HEK293 (cell line): ENCODE measurements around the gene FRMD5.

Source experiments
- CTCF ChIA-PET: fragments of 350-600 bp; formaldehyde crosslinking; extraction: SDS; loops from one replicate; lab custom pipeline; 2021; ENCODE audit warnings: antibody characterized with exemption; lab: Yijun Ruan, JAX
- POLR2A ChIA-PET: fragments of 300-600 bp; formaldehyde crosslinking; extraction: SDS; loops from one replicate; lab custom pipeline; 2020; ENCODE audit warnings: antibody characterized with exemption, inconsistent platforms; lab: Yijun Ruan, JAX
- H3K27ac ChIP-seq: fragments of 200-500 bp; sonication (Bioruptor generic); 2 replicates; pipeline ENCODE4 v1.5.1; 2014; ENCODE audit warnings: low read depth, low read length, control low read depth, inconsistent platforms; ENCODE audit errors: extremely low read depth
- H3K36me3 ChIP-seq, 2 experiments: fragments of 200-500 bp in 1 of 2; sonication (Bioruptor generic) in 1 of 2; 1 replicate in 1 of 2; 2 replicates in 1 of 2; pipeline ENCODE4 v1.5.1; 2014 to 2017; ENCODE audit warnings: inconsistent platforms in 2 of 2, low read length in 2 of 2; ENCODE audit not compliant: control insufficient read depth in 2 of 2, insufficient read depth in 1 of 2
- H3K4me1 ChIP-seq: fragments of 200-500 bp; sonication (Bioruptor generic); 2 replicates; pipeline ENCODE4 v1.5.1; 2014; ENCODE audit warnings: mild to moderate bottlenecking, low read length, inconsistent platforms; ENCODE audit not compliant: control insufficient read depth, insufficient read depth
- H3K4me3 ChIP-seq: 2 replicates; pipeline ENCODE4 v1.5.1; 2011; ENCODE audit warnings: low read depth, mild to moderate bottlenecking, control low read depth, low read length, moderate library complexity
- H3K9me3 ChIP-seq: fragments of 200-500 bp; sonication (Bioruptor generic); 2 replicates; pipeline ENCODE4 v1.5.1; 2014; ENCODE audit warnings: low read depth, low read length, inconsistent platforms; ENCODE audit not compliant: control insufficient read depth, insufficient read depth
- EGR2 ChIP-seq: fragments of 450-650 bp; formaldehyde crosslinking; IDR thresholded peaks from 2 replicates; pipeline ENCODE4 v1.5.1; 2016; ENCODE audit warnings: low read depth, missing biosample characterization, missing genetic modification characterization
- GLIS2 ChIP-seq: fragments of 450-650 bp; formaldehyde crosslinking; IDR thresholded peaks from 2 replicates; pipeline ENCODE4 v1.5.1; 2016; ENCODE audit warnings: missing biosample characterization, missing genetic modification characterization
- KLF1 ChIP-seq: fragments of 450-650 bp; formaldehyde crosslinking; IDR thresholded peaks from 2 replicates; pipeline ENCODE4 v1.5.1; 2016; ENCODE audit warnings: missing biosample characterization, missing genetic modification characterization
- KLF8 ChIP-seq: fragments of 450-650 bp; formaldehyde crosslinking; IDR thresholded peaks from 2 replicates; pipeline ENCODE4 v1.5.1; 2016; ENCODE audit warnings: missing biosample characterization, missing genetic modification characterization
- PRDM1 ChIP-seq: fragments of 450-650 bp; formaldehyde crosslinking; IDR thresholded peaks from 2 replicates; pipeline ENCODE4; 2016; ENCODE audit warnings: missing biosample characterization, missing genetic modification characterization
- SCRT2 ChIP-seq: fragments of 450-650 bp; formaldehyde crosslinking; IDR thresholded peaks from 2 replicates; pipeline ENCODE4 v1.5.1; 2016; ENCODE audit warnings: missing biosample characterization, missing genetic modification characterization
- TCF7L2 ChIP-seq: IDR thresholded peaks from 2 replicates; pipeline ENCODE4 v1.6.1; 2011; ENCODE audit warnings: low read depth, mild to moderate bottlenecking, inconsistent platforms, low read length, moderate library complexity, borderline replicate concordance
- YY1 ChIP-seq: fragments of 450-650 bp; formaldehyde crosslinking; IDR thresholded peaks from 2 replicates; pipeline ENCODE4 v1.5.1; 2018; ENCODE audit warnings: missing biosample characterization, missing genetic modification characterization
- ZNF10 ChIP-seq: fragments of 450-650 bp; formaldehyde crosslinking; IDR thresholded peaks from 2 replicates; pipeline ENCODE4 v1.5.1; 2017; ENCODE audit warnings: missing biosample characterization, missing genetic modification characterization
- ZNF121 ChIP-seq: fragments of 450-650 bp; formaldehyde crosslinking; IDR thresholded peaks from 2 replicates; pipeline ENCODE4 v1.5.1; 2016; ENCODE audit warnings: missing biosample characterization, missing genetic modification characterization
- ZNF266 ChIP-seq: fragments of 450-650 bp; formaldehyde crosslinking; IDR thresholded peaks from 2 replicates; pipeline ENCODE4 v1.5.1; 2016; ENCODE audit warnings: missing biosample characterization, missing genetic modification characterization, low read depth
- ZNF311 ChIP-seq: fragments of 450-650 bp; formaldehyde crosslinking; IDR thresholded peaks from 2 replicates; pipeline ENCODE4 v1.5.1; 2017; ENCODE audit warnings: missing biosample characterization, missing genetic modification characterization, borderline replicate concordance
- ZNF394 ChIP-seq: fragments of 450-650 bp; formaldehyde crosslinking; IDR thresholded peaks from 2 replicates; pipeline ENCODE4 v1.5.1; 2016; ENCODE audit warnings: missing biosample characterization, missing genetic modification characterization, mild to moderate bottlenecking, moderate library complexity, borderline replicate concordance
- ZNF510 ChIP-seq: fragments of 450-650 bp; formaldehyde crosslinking; IDR thresholded peaks from 2 replicates; pipeline ENCODE4 v1.5.1; 2018; ENCODE audit warnings: mild to moderate bottlenecking, missing genetic modification characterization, missing biosample characterization; ENCODE audit not compliant: insufficient replicate concordance
- ZNF585B ChIP-seq: fragments of 450-650 bp; formaldehyde crosslinking; IDR thresholded peaks from 2 replicates; pipeline ENCODE4 v1.5.1; 2016; ENCODE audit warnings: missing biosample characterization, missing genetic modification characterization
- ZNF76 ChIP-seq: fragments of 450-650 bp; formaldehyde crosslinking; IDR thresholded peaks from 2 replicates; pipeline ENCODE4; 2016; ENCODE audit warnings: low read depth, missing biosample characterization, missing genetic modification characterization, borderline replicate concordance
- ZNF768 ChIP-seq: fragments of 450-650 bp; formaldehyde crosslinking; IDR thresholded peaks from 2 replicates; pipeline ENCODE4 v1.5.1; 2018; ENCODE audit warnings: missing biosample characterization, mild to moderate bottlenecking, missing genetic modification characterization
- ZNF777 ChIP-seq: fragments of 450-650 bp; formaldehyde crosslinking; IDR thresholded peaks from 2 replicates; pipeline ENCODE4 v1.5.1; 2017; ENCODE audit warnings: missing biosample characterization, missing genetic modification characterization, borderline replicate concordance
- ZSCAN23 ChIP-seq: fragments of 450-650 bp; formaldehyde crosslinking; IDR thresholded peaks from 2 replicates; pipeline ENCODE4 v1.5.1; 2016; ENCODE audit warnings: missing biosample characterization, missing genetic modification characterization
- TF ChIP-seq, protein P1 (sequence below): fragments of 450-650 bp; formaldehyde crosslinking; IDR thresholded peaks from 2 replicates; pipeline ENCODE4 v1.5.1; 2016; ENCODE audit warnings: missing biosample characterization, missing genetic modification characterization
- TF ChIP-seq, protein P2 (sequence below): fragments of 450-650 bp; formaldehyde crosslinking; IDR thresholded peaks from 2 replicates; pipeline ENCODE4 v1.5.1; 2017; ENCODE audit warnings: missing biosample characterization, missing genetic modification characterization
- TF ChIP-seq, protein P3 (sequence below): fragments of 450-650 bp; formaldehyde crosslinking; conservative IDR thresholded peaks from 2 replicates; pipeline ENCODE4 v1.5.1; 2016; ENCODE audit warnings: low read depth, missing biosample characterization, missing genetic modification characterization
- TF ChIP-seq, protein P4 (sequence below): fragments of 450-650 bp; formaldehyde crosslinking; IDR thresholded peaks from 2 replicates; pipeline ENCODE4 v1.5.0; 2017; ENCODE audit warnings: missing biosample characterization, missing genetic modification characterization, borderline replicate concordance

The FRMD5 gene

DNA sequence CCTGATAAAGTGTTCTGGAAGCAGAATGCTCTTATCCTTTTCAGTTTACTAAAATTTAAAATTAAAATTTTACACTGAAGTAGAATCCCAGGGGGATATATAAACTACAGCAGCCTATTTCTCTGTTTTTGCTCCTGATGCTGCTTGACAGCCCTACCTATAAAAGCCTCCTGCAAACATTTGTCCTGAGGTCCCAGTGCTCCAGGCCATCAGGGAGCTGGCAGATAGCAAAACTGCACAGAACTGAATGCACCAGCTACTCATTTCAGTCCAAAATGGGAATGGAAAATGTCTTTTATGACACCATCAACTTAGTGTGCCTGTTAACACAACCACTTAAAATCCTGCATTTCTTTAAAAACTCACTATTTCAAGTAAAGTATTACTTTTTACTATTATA lies 50.1 kb downstream of the FRMD5 start:
- no peak overlapping the region for H3K27ac ChIP-seq
- TF ChIP-seq KLF1 (no peak), ZNF76 (tag by site-specific recombination) (no peak), ZNF768 (tag by site-specific recombination) (no peak), TCF7L2 (no peak), ZNF394 (tag by site-specific recombination) (no peak), SCRT2 (tag by site-specific recombination) (no peak), ZNF585B (no peak), ZNF510 (tag by site-specific recombination) (no peak), ZNF266 (tag by site-specific recombination) (no peak)
- TF ChIP-seq, protein P1, sequence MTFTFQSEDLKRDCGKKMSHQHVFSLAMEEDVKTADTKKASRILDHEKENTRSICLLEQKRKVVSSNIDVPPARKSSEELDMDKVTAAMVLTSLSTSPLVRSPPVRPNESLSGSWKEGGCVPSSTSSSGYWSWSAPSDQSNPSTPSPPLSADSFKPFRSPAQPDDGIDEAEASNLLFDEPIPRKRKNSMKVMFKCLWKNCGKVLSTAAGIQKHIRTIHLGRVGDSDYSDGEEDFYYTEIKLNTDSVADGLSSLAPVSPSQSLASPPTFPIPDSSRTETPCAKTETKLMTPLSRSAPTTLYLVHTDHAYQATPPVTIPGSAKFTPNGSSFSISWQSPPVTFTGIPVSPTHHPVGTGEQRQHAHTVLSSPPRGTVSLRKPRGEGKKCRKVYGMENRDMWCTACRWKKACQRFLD (tag by site-specific recombination), result no peak
- TF ChIP-seq, protein P2, sequence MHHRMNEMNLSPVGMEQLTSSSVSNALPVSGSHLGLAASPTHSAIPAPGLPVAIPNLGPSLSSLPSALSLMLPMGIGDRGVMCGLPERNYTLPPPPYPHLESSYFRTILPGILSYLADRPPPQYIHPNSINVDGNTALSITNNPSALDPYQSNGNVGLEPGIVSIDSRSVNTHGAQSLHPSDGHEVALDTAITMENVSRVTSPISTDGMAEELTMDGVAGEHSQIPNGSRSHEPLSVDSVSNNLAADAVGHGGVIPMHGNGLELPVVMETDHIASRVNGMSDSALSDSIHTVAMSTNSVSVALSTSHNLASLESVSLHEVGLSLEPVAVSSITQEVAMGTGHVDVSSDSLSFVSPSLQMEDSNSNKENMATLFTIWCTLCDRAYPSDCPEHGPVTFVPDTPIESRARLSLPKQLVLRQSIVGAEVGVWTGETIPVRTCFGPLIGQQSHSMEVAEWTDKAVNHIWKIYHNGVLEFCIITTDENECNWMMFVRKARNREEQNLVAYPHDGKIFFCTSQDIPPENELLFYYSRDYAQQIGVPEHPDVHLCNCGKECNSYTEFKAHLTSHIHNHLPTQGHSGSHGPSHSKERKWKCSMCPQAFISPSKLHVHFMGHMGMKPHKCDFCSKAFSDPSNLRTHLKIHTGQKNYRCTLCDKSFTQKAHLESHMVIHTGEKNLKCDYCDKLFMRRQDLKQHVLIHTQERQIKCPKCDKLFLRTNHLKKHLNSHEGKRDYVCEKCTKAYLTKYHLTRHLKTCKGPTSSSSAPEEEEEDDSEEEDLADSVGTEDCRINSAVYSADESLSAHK (tag by site-specific recombination), result no peak
- TF ChIP-seq, protein P3, sequence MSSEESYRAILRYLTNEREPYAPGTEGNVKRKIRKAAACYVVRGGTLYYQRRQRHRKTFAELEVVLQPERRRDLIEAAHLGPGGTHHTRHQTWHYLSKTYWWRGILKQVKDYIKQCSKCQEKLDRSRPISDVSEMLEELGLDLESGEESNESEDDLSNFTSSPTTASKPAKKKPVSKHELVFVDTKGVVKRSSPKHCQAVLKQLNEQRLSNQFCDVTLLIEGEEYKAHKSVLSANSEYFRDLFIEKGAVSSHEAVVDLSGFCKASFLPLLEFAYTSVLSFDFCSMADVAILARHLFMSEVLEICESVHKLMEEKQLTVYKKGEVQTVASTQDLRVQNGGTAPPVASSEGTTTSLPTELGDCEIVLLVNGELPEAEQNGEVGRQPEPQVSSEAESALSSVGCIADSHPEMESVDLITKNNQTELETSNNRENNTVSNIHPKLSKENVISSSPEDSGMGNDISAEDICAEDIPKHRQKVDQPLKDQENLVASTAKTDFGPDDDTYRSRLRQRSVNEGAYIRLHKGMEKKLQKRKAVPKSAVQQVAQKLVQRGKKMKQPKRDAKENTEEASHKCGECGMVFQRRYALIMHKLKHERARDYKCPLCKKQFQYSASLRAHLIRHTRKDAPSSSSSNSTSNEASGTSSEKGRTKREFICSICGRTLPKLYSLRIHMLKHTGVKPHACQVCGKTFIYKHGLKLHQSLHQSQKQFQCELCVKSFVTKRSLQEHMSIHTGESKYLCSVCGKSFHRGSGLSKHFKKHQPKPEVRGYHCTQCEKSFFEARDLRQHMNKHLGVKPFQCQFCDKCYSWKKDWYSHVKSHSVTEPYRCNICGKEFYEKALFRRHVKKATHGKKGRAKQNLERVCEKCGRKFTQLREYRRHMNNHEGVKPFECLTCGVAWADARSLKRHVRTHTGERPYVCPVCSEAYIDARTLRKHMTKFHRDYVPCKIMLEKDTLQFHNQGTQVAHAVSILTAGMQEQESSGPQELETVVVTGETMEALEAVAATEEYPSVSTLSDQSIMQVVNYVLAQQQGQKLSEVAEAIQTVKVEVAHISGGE (tag by site-specific recombination), result no peak
- TF ChIP-seq, protein P4, sequence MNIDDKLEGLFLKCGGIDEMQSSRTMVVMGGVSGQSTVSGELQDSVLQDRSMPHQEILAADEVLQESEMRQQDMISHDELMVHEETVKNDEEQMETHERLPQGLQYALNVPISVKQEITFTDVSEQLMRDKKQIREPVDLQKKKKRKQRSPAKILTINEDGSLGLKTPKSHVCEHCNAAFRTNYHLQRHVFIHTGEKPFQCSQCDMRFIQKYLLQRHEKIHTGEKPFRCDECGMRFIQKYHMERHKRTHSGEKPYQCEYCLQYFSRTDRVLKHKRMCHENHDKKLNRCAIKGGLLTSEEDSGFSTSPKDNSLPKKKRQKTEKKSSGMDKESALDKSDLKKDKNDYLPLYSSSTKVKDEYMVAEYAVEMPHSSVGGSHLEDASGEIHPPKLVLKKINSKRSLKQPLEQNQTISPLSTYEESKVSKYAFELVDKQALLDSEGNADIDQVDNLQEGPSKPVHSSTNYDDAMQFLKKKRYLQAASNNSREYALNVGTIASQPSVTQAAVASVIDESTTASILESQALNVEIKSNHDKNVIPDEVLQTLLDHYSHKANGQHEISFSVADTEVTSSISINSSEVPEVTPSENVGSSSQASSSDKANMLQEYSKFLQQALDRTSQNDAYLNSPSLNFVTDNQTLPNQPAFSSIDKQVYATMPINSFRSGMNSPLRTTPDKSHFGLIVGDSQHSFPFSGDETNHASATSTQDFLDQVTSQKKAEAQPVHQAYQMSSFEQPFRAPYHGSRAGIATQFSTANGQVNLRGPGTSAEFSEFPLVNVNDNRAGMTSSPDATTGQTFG, result no peak
- TF ChIP-seq, all 188 proteins: peak for 0
- Histone ChIP-seq H3K9me3 (no peaks in the 10 kb centered on the region), H3K4me1 (no peaks in the 10 kb centered on the region), H3K36me3 (no peaks in the 10 kb centered on the region), H3K4me3 (no peak overlapping the region)
- ChIA-PET CTCF (interaction anchor here (1.0 kb wide), 1 partner anchor 9 kb away, joined by 4 read pairs; no protein-coding TSS in a partner anchor), POLR2A (no interaction called here)

DNA sequence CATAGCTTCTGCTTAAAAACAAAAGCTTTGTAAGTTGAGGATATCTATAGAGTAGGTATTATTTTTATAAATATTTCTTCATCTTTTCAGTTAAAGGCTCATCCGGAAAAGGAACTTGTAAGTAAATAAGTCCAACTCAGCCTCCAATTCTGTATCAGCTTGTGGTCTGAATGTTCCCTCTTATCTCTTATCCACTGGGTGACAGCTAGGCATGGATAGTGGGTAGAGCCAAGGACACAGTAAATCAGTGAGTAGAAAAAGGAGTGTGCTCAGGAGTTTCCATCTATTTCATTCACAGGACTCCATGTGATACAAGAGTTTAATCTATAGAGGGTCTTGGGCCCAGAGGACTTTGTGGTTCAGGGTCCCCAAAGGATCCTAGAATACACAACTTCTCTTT lies 50.9 kb downstream of the FRMD5 start:
- H3K9me3 ChIP-seq, result no peaks in the 10 kb centered on the region
- H3K4me1 ChIP-seq, result no peaks in the 10 kb centered on the region
- H3K27ac ChIP-seq, result no peak overlapping the region
- H3K36me3 ChIP-seq, result no peaks in the 10 kb centered on the region
- ChIA-PET POLR2A (no interaction called here), CTCF (interaction anchor here (0.6 to 1.0 kb wide), 2 partner anchors 8 to 50 kb away, joined by 4 read pairs; no protein-coding TSS in a partner anchor)
- no peak for TF ChIP-seq ZNF121 (tag by site-specific recombination)
- TF ChIP-seq ZNF10 (tag by site-specific recombination), result no peak
- no peak for TF ChIP-seq GLIS2 (tag by site-specific recombination)
- no peak for TF ChIP-seq ZSCAN23
- TF ChIP-seq EGR2 (tag by site-specific recombination), result no peak
- no peak for TF ChIP-seq YY1
- TF ChIP-seq PRDM1 (tag by site-specific recombination), result no peak
- no peak for TF ChIP-seq KLF8
- TF ChIP-seq ZNF311 (tag by site-specific recombination), result no peak
- TF ChIP-seq, protein P3 (tag by site-specific recombination), result no peak
- TF ChIP-seq ZNF777 (tag by site-specific recombination), result no peak
- H3K4me3 ChIP-seq, result no peak overlapping the region
